Ascending aorta (tissue), 2 donors: ENCODE measurements around the gene CNTN1. TPM values are rescaled to one million over a fixed set of nuclear protein-coding genes. Genes with fewer than 3 reads are reported as not detected.

ENCODE experiments used
- DNase-seq, 2 donors: peaks; one replicate each; pipeline ENCODE4 v3.0.0-alpha.2; 2019; ENCODE audit warnings: low spot score in 2 of 2
- H3K27ac ChIP-seq, 2 donors: fragments of 200-600 bp; sonication (generic); one replicate each; pipeline ENCODE4 v1.5.1; 2016 to 2017; ENCODE audit warnings: mild to moderate bottlenecking in 1 of 2
- H3K27me3 ChIP-seq: fragments of 200-600 bp; sonication (generic); one replicate; pipeline ENCODE4 v1.5.1; 2017
- H3K36me3 ChIP-seq, 2 donors: fragments of 200-600 bp; sonication (generic); one replicate each; pipeline ENCODE4 v1.5.1; 2016
- H3K4me1 ChIP-seq, 2 donors: fragments of 200-600 bp; sonication (generic); one replicate each; pipeline ENCODE4 v1.5.1; 2016 to 2017; ENCODE audit warnings: mild to moderate bottlenecking in 1 of 2
- H3K4me3 ChIP-seq, 2 donors: fragments of 200-600 bp; sonication (generic); one replicate each; pipeline ENCODE4 v1.5.1; 2016 to 2017; ENCODE audit warnings: mild to moderate bottlenecking in 1 of 2
- H3K9me3 ChIP-seq, 2 donors: fragments of 200-600 bp; sonication (generic); one replicate each; pipeline ENCODE4 v1.5.1; 2016
- intact Hi-C: fragments of 100-400 bp; cut with DNase I; formaldehyde crosslinking; loops from one replicate; pipeline ENCODE4 v1.15.1; 2023
- total RNA-seq: library from RNA; depleted of rRNA; stranded (reverse); fragments of >200 nt; gene quantifications from one replicate; pipeline ENCODE4 v1.1.0, GENCODE V29; 2016
- TF ChIP-seq, protein P1 (sequence below), 3 experiments: fragments of 200-600 bp in 2 of 3; fragments of 450-650 bp in 1 of 3; sonication (generic) in 2 of 3; IDR thresholded peaks; one replicate each; pipeline ENCODE4 v1.5.1; 2016 to 2019; ENCODE audit warnings: antibody characterized with exemption in 3 of 3, mild to moderate bottlenecking in 1 of 3, moderate library complexity in 1 of 3

CNTN1 gene
- total RNA-seq, 1 donor from 2014 or later = 0.75 TPM

DNA sequence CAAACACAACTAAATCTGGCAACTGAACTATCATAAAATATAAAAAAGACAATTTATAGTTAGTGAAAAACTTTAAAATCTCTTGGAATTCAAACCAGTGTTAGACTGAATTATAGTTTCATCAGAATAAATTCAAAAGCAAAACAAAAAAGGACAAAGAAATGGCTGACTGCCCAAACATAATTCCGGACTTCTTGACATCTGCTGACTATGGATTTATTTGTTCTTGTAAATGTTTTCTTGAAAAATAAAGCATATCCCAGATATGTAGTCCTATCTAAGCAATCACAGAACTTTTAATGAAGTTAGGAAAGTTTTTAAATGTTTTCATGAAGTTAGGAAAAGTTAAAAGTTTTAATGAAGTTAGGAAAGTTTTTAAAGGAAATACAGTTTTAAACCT, 45.8 kb upstream of the CNTN1 start:
- H3K4me1 ChIP-seq = no peaks in the 10 kb centered on the region
- H3K27ac ChIP-seq = no peak overlapping the region
- intact Hi-C loops = no loop called here

DNA sequence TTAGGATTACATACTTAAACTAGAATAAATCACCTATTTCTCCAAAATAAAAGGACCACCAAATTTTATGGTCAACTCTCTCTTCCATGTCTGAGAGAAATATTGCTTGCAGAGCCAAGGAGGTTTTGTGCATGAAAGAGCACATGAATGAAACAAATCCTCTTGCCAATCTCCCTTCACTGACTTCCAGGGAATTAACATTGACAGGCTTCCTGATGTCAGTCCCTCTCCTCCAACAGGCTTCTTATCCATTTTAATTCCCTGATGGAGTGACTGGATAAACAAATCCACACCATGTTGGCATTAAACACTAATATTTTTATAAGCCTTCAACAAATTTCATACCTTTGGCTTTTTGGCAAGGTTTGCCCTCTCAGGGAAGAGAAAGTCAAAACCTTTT, 45.3 kb upstream of the CNTN1 start:
- Histone ChIP-seq H3K36me3 (no peaks in the 10 kb centered on the region), H3K27ac (no peak overlapping the region)
- no peak for DNase-seq

More for the DNA sequence above, 45.8 kb upstream of the CNTN1 start:
- Histone ChIP-seq H3K36me3 (no peaks in the 10 kb centered on the region), H3K4me3 (no peak overlapping the region), H3K27me3 (no peaks in the 10 kb centered on the region), H3K9me3 (no peaks in the 10 kb centered on the region)
- DNase-seq = no peak
- TF ChIP-seq, protein P1, sequence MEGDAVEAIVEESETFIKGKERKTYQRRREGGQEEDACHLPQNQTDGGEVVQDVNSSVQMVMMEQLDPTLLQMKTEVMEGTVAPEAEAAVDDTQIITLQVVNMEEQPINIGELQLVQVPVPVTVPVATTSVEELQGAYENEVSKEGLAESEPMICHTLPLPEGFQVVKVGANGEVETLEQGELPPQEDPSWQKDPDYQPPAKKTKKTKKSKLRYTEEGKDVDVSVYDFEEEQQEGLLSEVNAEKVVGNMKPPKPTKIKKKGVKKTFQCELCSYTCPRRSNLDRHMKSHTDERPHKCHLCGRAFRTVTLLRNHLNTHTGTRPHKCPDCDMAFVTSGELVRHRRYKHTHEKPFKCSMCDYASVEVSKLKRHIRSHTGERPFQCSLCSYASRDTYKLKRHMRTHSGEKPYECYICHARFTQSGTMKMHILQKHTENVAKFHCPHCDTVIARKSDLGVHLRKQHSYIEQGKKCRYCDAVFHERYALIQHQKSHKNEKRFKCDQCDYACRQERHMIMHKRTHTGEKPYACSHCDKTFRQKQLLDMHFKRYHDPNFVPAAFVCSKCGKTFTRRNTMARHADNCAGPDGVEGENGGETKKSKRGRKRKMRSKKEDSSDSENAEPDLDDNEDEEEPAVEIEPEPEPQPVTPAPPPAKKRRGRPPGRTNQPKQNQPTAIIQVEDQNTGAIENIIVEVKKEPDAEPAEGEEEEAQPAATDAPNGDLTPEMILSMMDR (IDR thresholded peaks at IDR 0.05) = no peak

DNA sequence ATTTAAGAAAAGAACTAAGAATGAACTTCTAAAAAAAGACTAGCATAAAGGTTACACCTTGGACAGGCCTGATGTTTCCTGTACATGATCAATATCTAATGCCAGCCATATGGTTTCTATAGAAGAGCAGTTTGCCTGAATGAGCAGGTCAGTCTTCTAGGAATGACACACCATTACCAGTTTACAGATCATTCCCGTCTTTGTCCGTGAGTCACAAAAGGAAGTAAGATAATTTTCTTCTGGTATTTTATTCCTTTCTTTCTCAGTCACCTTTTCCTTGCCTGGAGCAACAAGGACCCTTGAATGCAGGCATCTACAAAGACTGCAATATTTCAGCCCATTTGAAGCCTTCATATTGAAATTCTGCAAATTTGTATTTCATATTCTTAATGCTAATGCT, 44.6 kb upstream of the CNTN1 start:
- H3K4me3 ChIP-seq = no peak overlapping the region
- intact Hi-C loops = no loop called here
- no peaks in the 10 kb centered on the region for H3K27me3 ChIP-seq
- no peak for DNase-seq
- H3K4me1 ChIP-seq = no peaks in the 10 kb centered on the region
- no peaks in the 10 kb centered on the region for H3K36me3 ChIP-seq
- no peaks in the 10 kb centered on the region for H3K9me3 ChIP-seq
- TF ChIP-seq, protein P1 (IDR thresholded peaks at IDR 0.05) = no peak
- H3K27ac ChIP-seq = no peak overlapping the region

More for the DNA sequence above, 45.3 kb upstream of the CNTN1 start:
- no peak overlapping the region for H3K4me3 ChIP-seq
- intact Hi-C loops = no loop called here
- no peaks in the 10 kb centered on the region for H3K27me3 ChIP-seq
- no peaks in the 10 kb centered on the region for H3K9me3 ChIP-seq
- TF ChIP-seq, protein P1 (IDR thresholded peaks at IDR 0.05) = no peak
- H3K4me1 ChIP-seq = no peaks in the 10 kb centered on the region

DNA sequence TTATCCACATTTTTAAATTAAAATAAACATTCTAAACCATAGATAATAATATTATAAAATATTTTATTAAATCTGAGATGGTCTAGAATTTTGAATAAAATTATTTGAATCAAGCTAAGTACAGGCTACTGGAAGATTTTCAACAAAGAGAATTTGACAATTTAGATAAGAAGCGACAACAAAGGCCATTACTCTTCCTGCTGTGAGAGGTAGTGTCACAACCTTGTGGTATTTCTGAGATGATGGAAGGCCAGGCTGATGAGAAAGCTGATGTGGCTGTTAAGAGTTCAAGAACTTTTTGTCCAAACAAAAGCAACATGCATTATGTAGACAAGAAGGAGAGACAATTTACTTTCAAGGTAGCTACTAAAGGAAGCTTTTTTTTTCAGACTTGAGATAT, 43.7 kb upstream of the CNTN1 start:
- Histone ChIP-seq H3K27ac (no peak overlapping the region), H3K4me3 (no peak overlapping the region), H3K36me3 (no peaks in the 10 kb centered on the region), H3K4me1 (no peaks in the 10 kb centered on the region), H3K9me3 (no peaks in the 10 kb centered on the region), H3K27me3 (no peaks in the 10 kb centered on the region)
- intact Hi-C loops = no loop called here
- no peak for DNase-seq
- TF ChIP-seq, protein P1 (IDR thresholded peaks at IDR 0.05) = no peak

DNA sequence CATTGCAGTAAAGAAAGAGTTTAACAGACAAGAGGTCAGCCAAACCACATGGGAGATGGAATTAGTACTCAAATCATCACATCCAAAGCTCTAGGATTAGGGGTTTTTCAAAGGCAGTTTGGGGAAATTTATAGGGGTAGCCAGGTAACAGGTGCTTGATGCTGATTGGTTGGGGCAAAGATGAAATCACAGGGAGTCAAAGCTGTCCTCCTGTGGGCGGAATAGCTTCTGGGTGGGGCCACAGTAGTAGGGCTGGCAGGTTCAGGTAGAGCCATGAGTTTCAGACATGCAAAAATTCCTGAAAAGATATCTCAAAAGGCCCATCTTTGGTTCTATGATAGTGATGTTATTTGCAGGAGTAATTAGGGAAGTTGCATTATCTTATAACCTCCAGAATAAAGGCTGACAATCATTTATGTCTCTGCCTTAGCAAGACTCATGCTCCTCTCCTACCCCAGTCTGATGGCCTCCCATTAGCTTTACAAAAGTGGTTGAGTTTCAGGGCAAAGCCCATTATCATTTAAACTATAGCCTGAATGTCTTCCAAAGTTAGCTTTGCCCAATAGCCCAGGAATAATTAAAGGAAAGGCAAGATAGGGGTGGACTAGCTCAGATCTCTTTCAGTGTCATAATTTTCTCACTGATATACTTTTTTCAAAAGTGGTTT, 42.1 kb upstream of the CNTN1 start:
- H3K4me1 ChIP-seq = no peaks in the 10 kb centered on the region
- no peaks in the 10 kb centered on the region for H3K27me3 ChIP-seq
- TF ChIP-seq, protein P1 (IDR thresholded peaks at IDR 0.05) = no peak
- DNase-seq = no peak
- H3K36me3 ChIP-seq = no peaks in the 10 kb centered on the region
- no peak overlapping the region for H3K27ac ChIP-seq
- no peaks in the 10 kb centered on the region for H3K9me3 ChIP-seq
- H3K4me3 ChIP-seq = no peak overlapping the region
- intact Hi-C loops = no loop called here

DNA sequence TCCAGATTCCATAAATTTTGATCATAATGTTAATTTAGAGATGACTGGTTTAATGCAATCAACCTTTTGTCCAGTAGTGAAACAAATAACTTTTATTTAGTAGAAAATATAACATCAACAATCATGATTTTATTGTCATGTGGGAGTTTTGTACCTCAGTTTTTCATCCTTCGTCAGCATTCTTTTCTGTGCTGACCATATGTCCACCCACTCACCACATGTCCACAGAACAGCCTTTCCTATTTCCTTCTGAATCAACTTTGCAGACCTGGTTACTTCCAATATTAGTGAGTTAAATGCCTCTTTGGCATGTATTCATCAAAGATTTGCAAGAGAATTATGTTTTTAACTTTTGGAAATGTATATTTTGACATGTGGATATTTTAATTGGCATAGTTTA, 36.8 kb upstream of the CNTN1 start:
- DNase-seq = no peak
- Histone ChIP-seq H3K4me1 (no peaks in the 10 kb centered on the region), H3K27ac (no peak overlapping the region), H3K36me3 (no peaks in the 10 kb centered on the region), H3K4me3 (no peak overlapping the region), H3K9me3 (no peaks in the 10 kb centered on the region), H3K27me3 (no peaks in the 10 kb centered on the region)
- TF ChIP-seq, protein P1 (IDR thresholded peaks at IDR 0.05) = no peak
- intact Hi-C loops = no loop called here
